ENCODE results near the gene CDK16.

CDK16 gene

DNA sequence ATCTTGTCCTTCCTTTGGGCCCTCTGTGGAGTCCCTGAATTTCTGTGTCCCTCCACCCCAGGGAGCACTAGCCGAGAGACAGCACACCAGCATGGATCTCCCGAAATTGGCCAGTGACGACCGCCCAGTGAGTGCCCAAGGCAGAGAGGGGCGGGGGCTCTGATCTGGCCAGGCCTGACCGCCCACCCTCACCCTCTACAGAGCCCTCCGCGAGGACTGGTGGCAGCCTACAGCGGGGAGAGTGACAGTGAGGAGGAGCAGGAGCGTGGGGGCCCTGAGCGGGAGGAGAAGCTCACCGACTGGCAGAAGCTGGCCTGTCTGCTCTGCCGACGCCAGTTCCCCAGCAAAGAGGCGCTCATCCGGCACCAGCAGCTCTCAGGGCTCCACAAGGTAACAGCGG is 33.2 kb upstream of the CDK16 start:
- DNase-seq, result no peak
- Histone ChIP-seq H3K27me3 (ENCODE audit: control insufficient read depth in 1 of 2, insufficient read depth in 1 of 2, low read length in 2 of 2) (peaks cover 0 to 51% of the 10 kb centered on the region in 2 experiments), H2AFZ (ENCODE audit: low read depth, low read length) (no peak overlapping the region), H3K4me2 (ENCODE audit: low read length, poor library complexity, severe bottlenecking) (no peak overlapping the region), H2BK12ac (ENCODE audit: low read length in 2 of 2) (no peak overlapping the region), H3K27ac (ENCODE audit: low read length, poor library complexity, severe bottlenecking) (no peak overlapping the region), H3K4me1 (ENCODE audit: control insufficient read depth, insufficient read depth, low read depth, low read length) (peaks cover 4% of the 10 kb centered on the region), H3K36me3 (ENCODE audit: control insufficient read depth in 1 of 2, insufficient read depth in 2 of 2, low read depth in 1 of 2, low read length in 2 of 2) (peaks cover 54 to 62% of the 10 kb centered on the region in 2 experiments), H4K8ac (ENCODE audit: low read length) (no peak overlapping the region), H3K9me3 (ENCODE audit: control insufficient read depth, low read length) (no peaks in the 10 kb centered on the region), H3K18ac (ENCODE audit: low read depth in 1 of 2, low read length in 2 of 2) (no peak overlapping the region), H2BK5ac (ENCODE audit: low read depth, low read length, poor library complexity, severe bottlenecking) (no peak overlapping the region), H3K14ac (ENCODE audit: low read length in 2 of 2) (no peak overlapping the region), H4K91ac (ENCODE audit: low read length) (no peak overlapping the region), H3K4ac (ENCODE audit: low read depth in 1 of 2, low read length in 2 of 2) (no peak overlapping the region), H3K4me3 (ENCODE audit: insufficient read depth in 1 of 2, low read depth in 1 of 2, low read length in 2 of 2) (no peak overlapping the region), H3K23ac (ENCODE audit: low read length in 2 of 2) (no peak overlapping the region), H3K79me1 (replicated peaks; ENCODE audit: low read length, poor library complexity, severe bottlenecking) (peaks cover 8% of the 10 kb centered on the region), H2AK5ac (ENCODE audit: low read length, severe bottlenecking) (no peak overlapping the region), H3K9ac (ENCODE audit: low read length) (no peak overlapping the region), H2BK120ac (ENCODE audit: low read depth, low read length) (no peak overlapping the region), H2BK15ac (ENCODE audit: low read depth, poor library complexity, severe bottlenecking) (no peak overlapping the region)
- 92% methylated on average over 13 of the region's 17 CpGs for WGBS

GRCh38 chrX:47186096-47186740 is 32.3 kb upstream of the CDK16 start:
- no peak overlapping the region for H4K8ac ChIP-seq (ENCODE audit: low read length)
- no peak overlapping the region for H3K9ac ChIP-seq (ENCODE audit: low read length)
- no peaks in the 10 kb centered on the region for H3K9me3 ChIP-seq (ENCODE audit: control insufficient read depth, low read length)
- H2BK120ac ChIP-seq (ENCODE audit: low read depth, low read length), result no peak overlapping the region
- H2BK15ac ChIP-seq (ENCODE audit: low read depth, poor library complexity, severe bottlenecking), result no peak overlapping the region
- H3K4me1 ChIP-seq (ENCODE audit: control insufficient read depth, insufficient read depth, low read depth, low read length), result peaks cover 4% of the 10 kb centered on the region
- H3K4me3 ChIP-seq (ENCODE audit: insufficient read depth in 1 of 2, low read depth in 1 of 2, low read length in 2 of 2), result no peak overlapping the region
- H3K36me3 ChIP-seq (ENCODE audit: control insufficient read depth in 1 of 2, insufficient read depth in 2 of 2, low read depth in 1 of 2, low read length in 2 of 2), result peaks cover 46 to 52% of the 10 kb centered on the region in 2 experiments
- H3K18ac ChIP-seq (ENCODE audit: low read depth in 1 of 2, low read length in 2 of 2), result no peak overlapping the region
- H3K4ac ChIP-seq (ENCODE audit: low read depth in 1 of 2, low read length in 2 of 2), result no peak overlapping the region
- no peak overlapping the region for H4K91ac ChIP-seq (ENCODE audit: low read length)
- no peak overlapping the region for H3K27ac ChIP-seq (ENCODE audit: low read length, poor library complexity, severe bottlenecking)
- no peak overlapping the region for H2AFZ ChIP-seq (ENCODE audit: low read depth, low read length)
- 99% methylated on average over 19 of the region's 27 CpGs for WGBS
- no peak overlapping the region for H3K14ac ChIP-seq (ENCODE audit: low read length in 2 of 2)
- peaks cover 5% of the 10 kb centered on the region for H3K79me1 ChIP-seq (replicated peaks; ENCODE audit: low read length, poor library complexity, severe bottlenecking)
- no peak overlapping the region for H2BK12ac ChIP-seq (ENCODE audit: low read length in 2 of 2)
- H3K4me2 ChIP-seq (ENCODE audit: low read length, poor library complexity, severe bottlenecking), result no peak overlapping the region
- no peak overlapping the region for H3K23ac ChIP-seq (ENCODE audit: low read length in 2 of 2)
- H3K27me3 ChIP-seq (ENCODE audit: control insufficient read depth in 1 of 2, insufficient read depth in 1 of 2, low read length in 2 of 2), result peaks cover 0 to 56% of the 10 kb centered on the region in 2 experiments
- DNase-seq, result no peak
- H2BK5ac ChIP-seq (ENCODE audit: low read depth, low read length, poor library complexity, severe bottlenecking), result no peak overlapping the region
- no peak overlapping the region for H2AK5ac ChIP-seq (ENCODE audit: low read length, severe bottlenecking)

DNA sequence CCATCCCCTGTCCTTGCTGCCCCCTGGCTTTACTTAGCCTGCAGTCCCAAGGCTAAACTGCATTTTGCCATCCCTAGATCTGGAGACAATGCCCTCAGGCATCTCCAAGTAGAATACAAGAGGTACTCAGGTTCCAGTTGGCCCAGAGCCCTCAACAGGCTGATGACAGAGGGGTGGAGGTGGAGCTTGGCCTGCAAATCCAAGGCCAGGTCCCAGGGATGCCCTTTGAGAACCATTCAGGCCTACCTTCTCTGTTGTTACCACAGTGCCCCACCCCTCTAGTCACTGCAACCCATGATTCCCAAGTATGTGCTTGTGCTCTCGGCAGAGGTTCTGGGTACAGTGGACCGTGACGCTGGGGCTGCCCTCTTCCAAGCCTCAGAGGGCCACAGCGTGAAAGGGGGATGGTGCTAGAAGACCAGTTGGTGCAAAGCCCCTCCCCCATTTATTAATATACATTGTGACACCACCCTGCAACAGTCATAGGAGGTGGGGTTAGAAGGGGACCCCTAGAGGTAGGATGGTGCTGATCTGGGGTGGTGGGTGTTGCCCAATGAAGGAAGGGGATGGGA is 31.3 kb upstream of the CDK16 start:
- no peak overlapping the region for H3K9ac ChIP-seq (ENCODE audit: low read length)
- H3K4me1 ChIP-seq (ENCODE audit: control insufficient read depth, insufficient read depth, low read depth, low read length), result peaks cover 6% of the 10 kb centered on the region

GRCh38 chrX:47189906-47190305 is 28.6 kb upstream of the CDK16 start:
- Histone ChIP-seq H2BK12ac (ENCODE audit: low read length in 2 of 2) (no peak overlapping the region), H3K36me3 (ENCODE audit: control insufficient read depth in 1 of 2, insufficient read depth in 2 of 2, low read depth in 1 of 2, low read length in 2 of 2) (peaks cover 21 to 26% of the 10 kb centered on the region in 2 experiments), H2AFZ (ENCODE audit: low read depth, low read length) (no peak overlapping the region), H2BK120ac (ENCODE audit: low read depth, low read length) (no peak overlapping the region), H2BK15ac (ENCODE audit: low read depth, poor library complexity, severe bottlenecking) (no peak overlapping the region), H4K91ac (ENCODE audit: low read length) (no peak overlapping the region), H3K4ac (ENCODE audit: low read depth in 1 of 2, low read length in 2 of 2) (no peak overlapping the region), H3K18ac (ENCODE audit: low read depth in 1 of 2, low read length in 2 of 2) (no peak overlapping the region), H3K9ac (ENCODE audit: low read length) (no peak overlapping the region), H3K27me3 (ENCODE audit: control insufficient read depth in 1 of 2, insufficient read depth in 1 of 2, low read length in 2 of 2) (peaks cover 0 to 45% of the 10 kb centered on the region in 2 experiments), H2AK5ac (ENCODE audit: low read length, severe bottlenecking) (no peak overlapping the region), H3K27ac (ENCODE audit: low read length, poor library complexity, severe bottlenecking) (no peak overlapping the region), H3K9me3 (ENCODE audit: control insufficient read depth, low read length) (no peaks in the 10 kb centered on the region), H3K4me2 (ENCODE audit: low read length, poor library complexity, severe bottlenecking) (no peak overlapping the region), H3K14ac (ENCODE audit: low read length in 2 of 2) (no peak overlapping the region), H4K8ac (ENCODE audit: low read length) (no peak overlapping the region), H3K23ac (ENCODE audit: low read length in 2 of 2) (no peak overlapping the region), H3K4me1 (ENCODE audit: control insufficient read depth, insufficient read depth, low read depth, low read length) (peaks cover 11% of the 10 kb centered on the region), H2BK5ac (ENCODE audit: low read depth, low read length, poor library complexity, severe bottlenecking) (no peak overlapping the region), H3K79me1 (replicated peaks; ENCODE audit: low read length, poor library complexity, severe bottlenecking) (peaks cover 1% of the 10 kb centered on the region), H3K4me3 (ENCODE audit: insufficient read depth in 1 of 2, low read depth in 1 of 2, low read length in 2 of 2) (no peak overlapping the region)
- DNase-seq, result no peak
- 75% methylated on average over 9 of the region's 19 CpGs for WGBS

More for the DNA sequence above, 31.3 kb upstream of the CDK16 start:
- H2BK15ac ChIP-seq (ENCODE audit: low read depth, poor library complexity, severe bottlenecking), result no peak overlapping the region
- H3K4ac ChIP-seq (ENCODE audit: low read depth in 1 of 2, low read length in 2 of 2), result no peak overlapping the region
- no peak overlapping the region for H3K23ac ChIP-seq (ENCODE audit: low read length in 2 of 2)
- no peak overlapping the region for H2BK120ac ChIP-seq (ENCODE audit: low read depth, low read length)
- H3K14ac ChIP-seq (ENCODE audit: low read length in 2 of 2), result no peak overlapping the region
- H3K36me3 ChIP-seq (ENCODE audit: control insufficient read depth in 1 of 2, insufficient read depth in 2 of 2, low read depth in 1 of 2, low read length in 2 of 2), result peaks cover 36 to 43% of the 10 kb centered on the region in 2 experiments
- no peaks in the 10 kb centered on the region for H3K9me3 ChIP-seq (ENCODE audit: control insufficient read depth, low read length)
- peaks cover 0 to 52% of the 10 kb centered on the region in 2 experiments for H3K27me3 ChIP-seq (ENCODE audit: control insufficient read depth in 1 of 2, insufficient read depth in 1 of 2, low read length in 2 of 2)
- H3K18ac ChIP-seq (ENCODE audit: low read depth in 1 of 2, low read length in 2 of 2), result no peak overlapping the region
- no peak overlapping the region for H4K91ac ChIP-seq (ENCODE audit: low read length)
- no peak overlapping the region for H3K4me3 ChIP-seq (ENCODE audit: insufficient read depth in 1 of 2, low read depth in 1 of 2, low read length in 2 of 2)
- H4K8ac ChIP-seq (ENCODE audit: low read length), result no peak overlapping the region
- no peak overlapping the region for H2AFZ ChIP-seq (ENCODE audit: low read depth, low read length)
- H3K27ac ChIP-seq (ENCODE audit: low read length, poor library complexity, severe bottlenecking), result no peak overlapping the region
- H2BK5ac ChIP-seq (ENCODE audit: low read depth, low read length, poor library complexity, severe bottlenecking), result no peak overlapping the region
- H3K79me1 ChIP-seq (replicated peaks; ENCODE audit: low read length, poor library complexity, severe bottlenecking), result peaks cover 3% of the 10 kb centered on the region
- H3K4me2 ChIP-seq (ENCODE audit: low read length, poor library complexity, severe bottlenecking), result no peak overlapping the region
- no CpG with 5 or more reads among the region's 4 CpGs for WGBS
- DNase-seq, result no peak
- H2AK5ac ChIP-seq (ENCODE audit: low read length, severe bottlenecking), result no peak overlapping the region
- H2BK12ac ChIP-seq (ENCODE audit: low read length in 2 of 2), result no peak overlapping the region
